GM18907 (cell line): ENCODE measurements around the gene GPR146.

Source experiments
- ATAC-seq: cut with Tn5 transposase; IDR thresholded peaks from one replicate; pipeline ENCODE4 v1.9.1; 2021; ENCODE audit warnings: mild to moderate bottlenecking, moderate library complexity; ENCODE audit not compliant: unreplicated experiment

Gene GPR146

GRCh38 chr7:1103789-1104515 is 59.6 kb downstream of the GPR146 start:
- peak; percentile 1 for ATAC-seq

GRCh38 chr7:1104516-1105179 is 60.3 kb downstream of the GPR146 start:
- ATAC-seq = no peak

GRCh38 chr7:1105189-1105588 is 60.8 kb downstream of the GPR146 start:
- peak; percentile 50 for ATAC-seq

GRCh38 chr7:1106063-1106792 is 61.9 kb downstream of the GPR146 start:
- no peak for ATAC-seq

- ATAC-seq = no peak
Observed at GRCh38 chr7:1106793-1107421, 62.6 kb downstream of the GPR146 start.

GRCh38 chr7:1108264-1108920 is 64.0 kb downstream of the GPR146 start:
- no peak for ATAC-seq
